HG03135 (cell line): ENCODE measurements around the gene SIPA1L3.
A peak's percentile ranks its signal among the peaks of the same experiment; 100 is the strongest.

Experiments
- ATAC-seq: cut with Tn5 transposase; IDR thresholded peaks from one replicate; pipeline ENCODE4 v1.9.1; 2021; ENCODE audit warnings: mild to moderate bottlenecking, moderate library complexity; ENCODE audit not compliant: unreplicated experiment

SIPA1L3 gene

DNA sequence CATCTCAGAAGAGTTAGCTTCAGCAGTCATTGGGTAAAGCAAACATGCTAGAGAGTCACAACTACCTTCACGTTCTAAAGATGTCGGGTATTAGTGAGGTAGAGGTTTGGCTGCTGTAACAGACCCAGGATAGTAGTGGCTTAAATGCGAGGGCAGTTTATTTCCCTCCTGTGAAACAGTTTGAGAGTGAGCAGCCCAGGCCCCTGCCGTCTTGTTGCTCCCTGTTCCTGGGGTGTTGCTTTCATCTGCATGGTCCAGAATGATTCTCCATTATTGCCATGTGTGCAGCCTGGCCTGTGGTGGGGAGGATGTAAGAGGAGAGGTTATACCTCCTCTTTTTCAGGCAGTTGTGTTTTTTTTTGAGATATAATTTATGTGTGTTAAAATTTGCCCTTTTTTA, 63.7 kb downstream of the SIPA1L3 start:
- ATAC-seq: no peak

DNA sequence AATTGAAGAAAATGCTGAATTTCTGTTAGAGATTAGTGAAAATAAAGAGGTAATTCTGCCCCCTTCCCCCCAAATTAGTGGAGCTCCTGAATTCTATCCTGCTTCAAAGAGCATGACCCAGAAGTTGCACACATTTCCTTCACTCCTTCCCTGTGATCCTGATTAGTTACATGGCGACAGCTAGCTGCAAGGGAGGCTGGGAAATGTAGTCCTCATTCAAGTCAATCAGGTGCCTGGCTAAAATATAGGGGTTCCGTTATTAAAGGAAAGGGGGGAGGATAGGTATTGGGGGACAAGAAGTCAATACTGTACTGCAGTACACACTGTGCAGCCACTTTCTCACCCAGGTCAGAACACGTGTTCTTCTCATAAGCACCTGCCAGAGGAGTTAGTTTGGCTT, 65.8 kb downstream of the SIPA1L3 start:
- ATAC-seq: no peak

DNA sequence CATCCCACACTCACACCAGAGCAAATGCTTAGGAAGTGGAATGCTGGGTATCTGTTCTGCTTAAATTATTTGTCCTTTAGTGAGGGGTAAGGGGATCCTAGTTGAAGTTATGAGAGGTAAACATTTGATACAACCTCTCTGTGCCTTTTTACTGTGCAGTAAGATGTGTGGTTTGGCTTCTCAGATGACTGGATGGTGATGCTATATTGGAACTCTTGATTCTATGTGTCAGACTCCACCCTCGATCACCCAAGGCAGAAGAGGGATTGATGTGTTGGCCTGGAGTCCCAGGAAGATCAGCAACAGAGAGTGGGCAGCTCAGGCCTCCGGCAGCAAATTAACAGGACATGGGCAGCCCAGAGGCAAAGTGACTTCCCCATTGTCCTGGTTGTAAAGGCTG, 66.7 kb downstream of the SIPA1L3 start:
- no peak for ATAC-seq

DNA sequence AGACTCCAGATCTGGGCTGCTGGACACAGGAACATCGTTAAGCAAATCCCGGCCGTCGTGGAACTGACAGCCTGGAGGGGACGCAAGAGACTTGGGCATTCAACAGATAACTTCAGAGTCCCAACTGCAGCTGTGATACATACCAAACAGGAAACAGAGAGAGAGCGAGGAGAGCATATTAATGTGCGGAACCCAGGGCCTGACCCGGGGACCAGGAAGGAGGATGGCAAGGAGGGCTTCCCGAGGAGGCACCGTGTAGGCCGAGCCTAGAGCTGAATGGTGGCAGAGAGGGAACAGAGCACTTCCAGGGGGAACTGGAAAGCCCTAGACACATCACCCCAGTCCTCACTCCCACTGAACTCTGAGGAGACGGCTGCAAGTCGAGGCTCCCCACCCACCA, 68.1 kb downstream of the SIPA1L3 start:
- no peak for ATAC-seq

DNA sequence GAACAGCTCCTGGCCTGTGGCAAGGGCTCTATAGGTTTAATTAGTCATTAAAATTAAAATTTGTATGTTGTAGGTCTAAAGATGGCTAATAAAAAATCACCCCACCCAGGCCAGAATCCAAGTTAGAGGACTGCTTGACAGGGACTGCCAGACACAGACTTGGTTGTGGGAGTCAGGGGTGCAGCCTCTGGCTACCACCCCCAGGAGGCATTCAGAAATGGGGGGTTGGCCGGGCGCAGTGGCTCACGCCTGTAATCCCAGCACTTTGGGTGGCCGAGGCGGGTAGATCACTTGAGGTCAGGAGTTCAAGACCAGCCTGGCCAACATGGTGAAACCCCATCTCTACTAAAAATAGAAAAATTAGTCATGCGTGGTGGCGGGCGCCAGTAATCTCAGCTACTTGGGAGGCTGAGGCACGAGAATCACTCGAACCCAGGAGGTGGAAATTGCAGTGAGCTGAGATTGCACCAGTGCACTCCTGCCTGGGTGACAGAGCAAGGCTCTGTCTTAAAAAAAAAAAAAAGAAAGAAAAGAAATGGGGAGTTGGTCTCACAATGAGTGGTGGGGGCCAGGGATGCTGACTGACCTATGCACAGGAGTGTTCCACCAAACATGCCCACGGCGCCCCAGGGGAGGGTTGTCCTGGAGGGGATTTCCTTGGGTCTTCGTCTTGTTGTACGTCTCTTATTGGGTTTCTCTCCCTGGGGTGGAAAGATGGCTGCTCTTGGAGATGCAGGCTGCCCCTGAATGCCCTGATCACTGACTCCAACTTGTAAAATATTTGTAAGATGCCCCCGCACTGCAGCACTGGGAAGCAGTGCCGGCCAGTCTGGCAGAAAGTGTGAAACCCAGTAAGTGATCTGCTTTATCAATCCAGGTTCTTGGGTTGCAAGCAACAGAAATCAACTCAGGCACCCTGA, 68.8 kb downstream of the SIPA1L3 start:
- ATAC-seq: no peak

DNA sequence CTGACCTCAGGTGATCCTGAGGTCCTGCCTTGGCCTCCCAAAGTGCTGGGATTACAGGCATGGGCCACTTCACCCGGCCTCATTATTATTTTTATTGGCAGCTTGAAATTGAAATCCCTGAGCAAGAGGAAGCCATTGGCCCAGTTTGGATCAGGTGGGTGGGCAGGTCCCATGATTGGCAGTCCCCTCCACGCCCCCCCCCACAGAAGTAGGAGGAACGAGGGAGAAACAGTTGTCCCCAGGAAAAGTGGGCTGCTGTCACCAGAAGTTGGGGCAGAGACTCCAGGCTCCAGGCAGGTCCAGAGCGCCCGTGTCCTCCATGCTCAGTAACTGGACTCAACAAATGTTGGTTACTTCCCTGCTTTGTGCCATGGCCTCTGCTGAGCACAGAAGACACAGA, 70.4 kb downstream of the SIPA1L3 start:
- no peak for ATAC-seq

DNA sequence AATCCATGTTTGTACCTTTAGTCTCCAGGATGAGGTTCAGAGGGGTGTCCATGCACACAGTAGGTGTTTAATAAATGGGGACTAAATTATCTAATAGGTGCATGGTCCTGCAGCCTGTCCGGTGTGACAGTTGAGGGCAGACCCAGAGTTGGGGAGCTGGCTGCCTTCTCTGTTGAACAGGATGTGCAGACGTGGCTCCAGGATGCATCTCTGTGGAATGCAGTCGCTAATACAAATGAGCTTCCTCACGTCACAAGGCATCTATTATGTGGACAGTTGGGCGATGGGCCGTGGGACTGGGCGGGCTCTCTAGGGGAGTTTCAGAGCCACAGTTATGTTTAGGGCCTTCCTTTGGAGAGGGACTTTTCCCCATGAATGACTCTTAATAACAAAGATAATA, 71.0 kb downstream of the SIPA1L3 start:
- ATAC-seq: no peak

GRCh38 chr19:37979547-37980082, 72.6 kb downstream of the SIPA1L3 start:
- ATAC-seq: peak; percentile 37

DNA sequence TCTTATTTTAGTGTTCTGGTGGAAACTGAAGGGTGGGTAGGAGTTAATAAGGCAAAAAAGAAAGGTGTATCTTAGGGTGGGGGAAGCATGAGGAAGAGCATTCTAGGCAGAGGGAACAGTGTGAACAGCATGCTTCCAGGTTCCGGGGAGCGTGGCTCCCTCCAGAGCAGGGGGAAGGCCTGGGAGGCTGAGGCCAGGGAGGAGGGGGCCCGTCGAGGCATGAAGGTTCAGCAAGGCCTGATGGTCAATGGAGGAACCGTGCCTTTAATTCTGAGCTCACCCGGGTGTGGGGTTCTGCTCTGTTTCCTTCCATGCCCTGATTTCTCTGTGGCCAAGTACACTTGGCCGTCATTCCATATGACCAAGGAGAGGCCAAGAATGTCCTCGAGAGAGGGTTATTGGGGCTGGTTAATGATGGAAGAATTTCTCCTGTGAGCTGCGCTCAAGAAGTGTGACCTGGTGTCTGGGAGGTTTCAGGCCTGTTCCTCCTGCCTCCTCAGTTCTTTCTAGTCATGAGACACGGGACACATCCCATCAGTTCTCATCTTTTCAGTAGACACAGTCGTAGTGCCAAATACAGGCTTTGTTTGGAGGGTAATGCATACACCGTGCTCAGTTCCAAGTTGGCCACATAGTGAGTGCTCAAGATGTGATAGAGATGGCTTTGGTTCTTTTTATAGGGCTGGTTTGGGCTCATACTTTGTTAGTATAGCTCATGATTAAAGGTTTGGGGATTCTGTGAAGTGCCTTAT, 73.6 kb downstream of the SIPA1L3 start:
- ATAC-seq: no peak

GRCh38 chr19:37981785-37982475, 74.9 kb downstream of the SIPA1L3 start:
- no peak for ATAC-seq

DNA sequence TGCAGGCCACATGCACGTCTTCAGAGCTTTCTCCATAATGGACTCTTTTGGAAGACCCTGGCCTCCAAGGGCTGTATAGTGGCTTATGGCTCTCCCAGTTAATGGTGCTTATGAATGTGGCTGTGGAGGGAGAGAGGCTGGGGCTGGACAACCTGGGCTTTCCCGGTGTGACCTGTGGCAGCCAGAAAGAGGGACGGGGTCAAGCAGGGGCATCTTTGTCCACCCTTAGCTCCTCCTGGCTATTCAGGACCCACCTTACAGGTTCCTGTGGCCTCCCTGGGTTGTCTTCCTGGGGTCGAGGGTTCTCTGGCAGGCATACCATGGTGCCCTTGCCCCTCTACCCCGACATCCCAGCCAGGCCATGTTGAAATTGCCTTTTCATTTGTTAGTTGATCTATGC, 75.6 kb downstream of the SIPA1L3 start:
- no peak for ATAC-seq

DNA sequence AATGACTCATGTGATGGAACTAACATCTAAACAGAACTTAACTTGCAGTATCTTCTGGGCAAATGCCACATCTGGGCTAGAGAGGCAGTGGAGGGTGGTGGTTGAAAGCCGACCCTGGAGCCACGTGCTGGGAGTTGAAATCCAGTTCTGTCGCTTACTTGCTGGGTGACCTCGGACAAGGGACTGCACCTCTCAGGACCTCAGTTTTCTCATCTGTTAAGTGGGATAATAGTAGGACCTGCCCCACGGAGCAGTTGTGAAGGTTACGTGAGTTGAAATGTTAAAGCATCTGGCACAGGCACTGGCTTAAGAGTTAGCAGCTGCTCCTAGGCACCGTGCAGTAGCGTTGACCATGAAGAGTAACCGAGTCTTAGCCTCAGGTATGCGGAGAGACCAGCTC, 76.1 kb downstream of the SIPA1L3 start:
- no peak for ATAC-seq

DNA sequence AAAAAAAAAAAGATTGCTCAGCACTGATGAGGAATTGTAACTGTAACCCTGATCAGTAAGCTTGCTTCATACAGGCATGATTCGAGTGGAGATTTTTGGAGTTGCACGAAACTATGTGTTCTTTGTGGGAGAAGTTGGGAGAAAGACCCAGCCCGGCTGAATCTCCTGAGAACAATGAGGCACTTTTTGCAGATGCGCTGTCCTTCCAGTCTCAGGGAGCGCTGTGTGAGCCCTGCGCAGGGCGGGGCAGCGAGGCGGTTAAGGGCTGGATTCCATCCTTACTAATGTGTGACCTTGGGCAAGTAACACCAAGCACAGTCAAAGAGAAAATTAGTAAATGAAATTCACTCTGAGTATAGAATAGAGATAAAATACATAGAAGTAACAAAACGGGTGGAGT, 76.9 kb downstream of the SIPA1L3 start:
- ATAC-seq: no peak

GRCh38 chr19:37986048-37986750, 79.2 kb downstream of the SIPA1L3 start:
- no peak for ATAC-seq

DNA sequence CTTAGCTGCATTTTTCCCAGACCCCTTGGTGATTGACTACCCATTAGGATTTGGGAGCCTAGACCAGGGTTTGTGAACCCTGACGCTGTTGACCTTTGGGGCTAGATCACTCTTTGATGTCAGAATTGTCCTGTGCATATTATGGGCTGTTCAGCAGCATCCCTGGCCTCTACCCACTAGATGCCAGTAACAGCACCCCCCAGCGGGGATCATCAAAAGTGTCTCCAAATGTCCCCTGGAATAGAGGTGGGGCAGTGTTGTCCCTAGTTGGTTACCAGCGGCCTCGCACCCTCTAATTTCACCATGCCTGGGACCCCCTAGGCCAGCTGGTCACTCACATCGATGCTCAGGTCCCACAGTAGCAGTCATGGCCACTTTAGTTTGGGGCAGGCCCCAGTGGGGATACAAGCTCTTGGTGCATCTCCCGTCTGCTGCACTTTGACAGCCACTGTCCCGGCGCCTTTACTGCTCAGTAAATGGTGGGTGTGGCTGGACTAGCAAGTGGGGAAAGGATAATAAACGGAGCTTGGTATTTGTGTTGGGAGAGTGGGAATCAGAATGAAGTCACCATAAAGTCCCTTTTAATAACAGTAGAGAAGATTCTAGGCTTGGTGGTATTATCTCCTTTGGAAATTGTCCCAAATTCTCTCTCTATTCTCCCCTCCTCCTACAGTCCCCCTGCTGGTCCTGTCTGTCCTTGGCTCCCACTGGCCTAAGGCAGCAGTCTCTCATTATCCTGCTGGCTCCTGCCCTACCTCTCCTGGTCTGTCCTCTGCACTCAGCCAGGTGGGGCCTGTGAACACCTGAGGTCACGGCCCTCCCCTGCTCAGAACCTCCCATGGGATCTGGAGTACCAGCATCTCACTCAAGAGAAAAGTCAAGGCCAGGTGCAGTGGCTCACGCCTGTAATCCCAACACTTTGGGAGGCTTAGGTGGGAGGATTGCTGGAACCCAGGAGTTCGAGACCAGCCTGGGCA, 80.6 kb downstream of the SIPA1L3 start:
- ATAC-seq: no peak

DNA sequence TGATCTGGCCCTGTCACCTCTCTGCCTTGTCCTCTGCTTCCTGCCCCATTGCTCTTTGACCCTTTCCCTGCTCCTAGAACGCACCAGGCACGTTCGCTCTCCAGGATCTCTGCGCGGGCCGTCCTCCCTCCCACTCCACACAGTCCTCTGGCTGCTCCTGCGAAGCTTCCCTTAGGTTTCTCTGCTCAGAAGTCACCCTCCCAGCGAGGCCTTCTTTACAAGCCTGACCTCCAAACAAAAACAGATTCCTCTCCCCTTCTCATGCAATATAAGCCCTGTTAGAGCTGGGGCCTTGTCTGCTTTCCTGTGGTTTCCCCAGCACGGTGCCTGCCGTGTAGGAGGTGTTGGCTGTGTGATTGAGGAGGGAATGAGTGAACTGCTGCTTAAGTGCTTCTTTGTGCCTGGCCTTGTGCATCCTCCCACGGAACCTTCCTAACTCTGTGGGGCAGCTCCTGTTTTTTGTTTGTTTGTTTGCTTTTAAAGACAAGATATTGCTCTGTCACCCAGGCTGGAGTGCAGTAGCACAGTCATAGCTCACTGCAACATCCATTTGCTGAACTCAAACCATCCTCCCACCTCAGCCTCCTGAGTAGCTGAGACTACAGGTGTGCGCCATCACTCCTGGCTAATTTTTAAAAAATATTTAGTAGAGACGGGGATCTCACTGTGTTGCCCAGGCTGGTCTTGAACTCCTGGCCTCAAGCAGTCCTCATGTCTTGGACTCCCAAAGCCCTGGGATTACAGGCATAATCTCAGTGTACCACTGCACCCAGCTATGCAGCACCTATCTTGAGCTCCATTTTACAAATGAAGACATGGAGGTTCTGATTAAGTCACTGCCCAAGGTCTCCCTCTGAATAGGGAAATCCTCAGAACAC, 82.0 kb downstream of the SIPA1L3 start:
- ATAC-seq: no peak

- no peak for ATAC-seq
Measured at GRCh38 chr19:37989855-37990254, 82.8 kb downstream of the SIPA1L3 start.

GRCh38 chr19:37990362-37990761, 83.4 kb downstream of the SIPA1L3 start:
- ATAC-seq: no peak
